SIG-M5 treated with dmso at 0.1 percent for 504 hours (cell line): ENCODE data around the gene CRTC3.
"Not testable (repeated sequence)": the region's sequence is repeated elsewhere in the genome, so short reads cannot be mapped to it uniquely, and the experiment has no call there.

ENCODE experiments used
- DNase-seq: peaks from one replicate; lab custom pipeline; 2025; ENCODE audit not compliant: unreplicated experiment; lab: John Stamatoyannopoulos, UW

CRTC3 gene

DNA sequence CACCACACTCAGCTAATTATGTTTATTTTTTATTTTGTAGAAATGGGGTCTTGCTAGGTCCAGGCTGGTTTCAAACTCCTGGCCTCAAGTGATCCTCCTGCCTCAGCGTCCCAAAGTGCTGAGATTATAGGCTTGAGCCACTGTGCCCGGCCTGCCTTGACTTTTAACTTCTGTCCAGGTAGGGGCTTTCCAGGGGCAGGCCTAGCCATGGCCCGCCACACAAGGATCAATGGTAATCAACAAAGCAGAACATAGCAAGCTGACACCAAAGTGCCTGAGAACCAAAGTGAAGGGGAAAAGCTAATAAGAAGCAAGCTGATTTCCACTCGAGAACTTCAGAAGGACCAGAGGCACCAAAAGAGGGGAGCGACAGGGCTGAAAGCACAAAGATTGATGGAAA is 9.4 kb upstream of the CRTC3 start:
- no peak for DNase-seq

DNA sequence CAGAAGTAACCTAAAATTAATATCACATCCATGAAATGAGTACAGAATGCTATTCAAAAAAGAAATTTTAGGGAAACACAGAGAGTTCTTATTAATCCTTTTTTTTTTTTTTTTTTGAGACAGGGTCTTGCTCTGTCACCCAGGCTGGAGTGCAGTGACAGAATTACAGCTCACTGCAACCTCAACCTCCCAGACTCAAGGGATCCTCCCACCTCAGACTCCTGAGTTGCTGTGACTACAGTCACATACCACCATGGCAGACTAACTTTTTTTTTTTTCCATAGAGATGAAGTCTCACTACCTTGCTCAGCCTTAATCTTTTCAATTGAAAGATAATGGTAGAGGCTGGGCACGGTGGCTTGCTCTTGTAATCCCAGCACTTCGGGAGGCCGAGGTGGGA is 6.3 kb upstream of the CRTC3 start:
- DNase-seq: no peak

DNA sequence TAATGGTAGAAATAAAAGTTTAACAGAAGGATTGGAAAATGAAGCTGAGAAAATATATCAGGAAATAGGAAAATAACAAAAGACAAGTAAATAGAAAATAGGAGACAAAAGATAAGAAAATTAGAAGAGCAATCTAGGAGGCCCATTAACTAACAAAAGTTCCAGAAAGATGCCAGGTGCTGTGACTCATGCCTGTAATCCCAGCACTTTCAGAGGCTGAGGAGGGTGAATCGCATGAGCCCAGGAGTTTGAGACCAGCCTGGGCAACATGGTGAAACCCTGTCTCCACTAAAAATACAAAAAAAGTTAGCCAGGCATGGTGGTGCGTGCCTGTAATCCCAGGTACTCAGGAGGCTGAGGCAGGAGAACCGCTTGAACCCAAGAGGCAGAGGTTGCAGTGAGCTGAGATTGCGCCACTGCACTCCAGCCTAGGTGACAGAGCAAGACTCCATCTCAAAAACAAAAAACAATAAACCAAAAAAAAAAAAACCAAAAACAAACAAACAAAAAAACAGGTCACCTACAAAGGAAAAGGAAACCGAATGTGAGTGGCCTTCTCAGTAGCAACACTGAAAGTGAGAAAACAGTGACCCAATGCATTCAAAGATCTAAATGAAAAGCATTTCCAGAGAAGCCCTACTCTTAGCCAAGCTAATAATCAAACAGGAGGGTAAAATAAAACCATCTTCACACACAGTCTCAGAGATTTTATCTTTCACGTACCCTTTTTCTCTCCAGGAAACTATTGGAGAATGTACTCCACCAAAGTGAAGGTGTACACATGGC is 5.5 kb upstream of the CRTC3 start:
- not testable (repeated sequence) for DNase-seq

DNA sequence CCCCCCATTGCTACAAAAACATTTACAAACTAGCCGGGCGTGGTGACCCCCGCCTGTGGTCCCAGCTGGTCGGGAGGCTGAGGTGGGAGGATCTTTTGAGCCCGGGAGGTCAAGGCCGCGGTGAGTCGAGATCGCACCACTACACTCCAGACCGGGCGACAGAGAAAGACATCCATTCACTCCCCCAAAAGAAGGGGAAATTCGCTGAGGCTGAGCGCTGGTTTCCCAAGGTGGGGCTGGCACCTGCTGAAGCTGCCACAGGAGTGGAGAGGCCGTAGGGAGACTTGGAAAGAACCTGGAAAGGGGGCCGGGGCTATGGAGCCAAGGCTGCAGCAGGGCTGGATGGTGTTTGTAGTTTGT is 732 bp upstream of the CRTC3 start:
- DNase-seq: no peak

DNA sequence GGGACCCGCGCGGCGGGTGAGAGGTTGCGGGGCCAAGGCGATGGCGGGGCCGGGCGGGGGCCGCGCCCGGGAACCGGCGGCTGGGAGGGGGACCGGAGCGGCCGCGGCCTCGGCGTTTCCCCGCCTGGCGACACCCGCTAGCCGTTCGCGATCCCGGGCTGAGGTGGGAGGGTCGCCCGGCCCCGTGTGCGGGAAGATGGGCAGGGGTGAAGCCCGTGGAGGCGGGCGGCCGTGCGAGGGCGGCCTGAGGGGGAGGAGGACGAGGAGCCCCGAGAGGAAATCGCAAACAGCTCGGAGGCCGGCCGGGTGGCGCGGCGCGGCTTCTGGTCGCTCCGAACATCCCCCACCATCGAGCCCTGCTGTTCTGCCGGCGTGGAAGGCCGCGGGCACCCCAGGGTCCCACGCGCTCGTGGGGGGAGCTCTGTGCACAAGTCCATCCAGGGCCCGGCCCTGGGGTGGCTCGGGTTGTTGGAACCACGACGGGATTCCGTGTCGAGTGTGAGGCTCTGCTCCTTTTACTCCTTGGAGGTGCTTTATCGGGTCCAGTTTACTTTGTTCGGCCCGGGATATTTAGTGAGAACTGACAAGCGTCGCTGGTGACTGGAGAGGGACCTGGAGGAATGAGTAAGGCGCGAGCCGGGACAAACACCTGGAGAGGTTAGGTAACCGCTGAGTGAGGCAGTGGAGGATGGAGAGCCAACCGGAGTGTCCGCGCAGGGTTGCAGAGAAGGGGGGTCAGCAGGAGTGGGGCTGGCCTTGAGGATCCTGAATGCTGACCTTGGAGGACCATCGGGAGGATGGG is 728 bp downstream of the CRTC3 start:
- no peak for DNase-seq

DNA sequence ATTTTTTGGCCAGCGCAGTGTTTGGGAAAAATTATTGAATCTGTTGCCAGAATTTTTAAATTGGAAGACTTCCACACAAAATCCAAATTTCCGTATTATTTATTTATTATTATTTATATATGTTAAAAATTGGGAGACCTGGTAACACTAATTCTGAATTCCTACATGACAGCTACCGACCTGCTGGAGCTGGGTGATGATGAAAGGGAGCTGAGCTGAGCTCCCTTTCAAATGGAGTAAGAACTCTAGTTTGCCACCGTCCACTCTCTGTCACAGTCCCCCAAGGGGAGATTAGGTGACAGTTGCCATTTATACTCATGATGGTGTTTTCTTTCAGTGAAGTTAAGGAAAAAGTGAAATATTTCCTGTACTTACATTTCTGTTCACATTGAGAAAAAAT is 1.4 kb downstream of the CRTC3 start:
- DNase-seq: no peak

DNA sequence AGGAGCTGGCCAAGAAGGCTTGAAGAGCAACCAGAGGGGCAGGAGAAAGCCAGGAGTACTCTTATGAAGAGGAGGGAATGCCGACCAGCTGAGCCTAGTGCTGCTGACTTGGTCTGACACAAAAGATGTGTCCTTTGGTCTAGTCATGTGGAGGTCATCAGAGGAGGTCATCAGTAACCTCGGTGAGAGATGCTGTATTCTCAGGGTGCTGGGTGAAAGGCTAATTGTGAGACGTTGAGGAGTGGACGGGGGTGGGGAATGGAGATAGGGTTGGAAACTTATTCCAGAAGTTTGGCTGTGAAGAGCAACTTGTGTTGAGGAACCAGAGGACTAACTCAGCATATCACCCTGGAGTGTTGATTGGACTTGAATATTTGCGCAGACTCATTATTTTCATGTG is 5.5 kb downstream of the CRTC3 start:
- DNase-seq: no peak

DNA sequence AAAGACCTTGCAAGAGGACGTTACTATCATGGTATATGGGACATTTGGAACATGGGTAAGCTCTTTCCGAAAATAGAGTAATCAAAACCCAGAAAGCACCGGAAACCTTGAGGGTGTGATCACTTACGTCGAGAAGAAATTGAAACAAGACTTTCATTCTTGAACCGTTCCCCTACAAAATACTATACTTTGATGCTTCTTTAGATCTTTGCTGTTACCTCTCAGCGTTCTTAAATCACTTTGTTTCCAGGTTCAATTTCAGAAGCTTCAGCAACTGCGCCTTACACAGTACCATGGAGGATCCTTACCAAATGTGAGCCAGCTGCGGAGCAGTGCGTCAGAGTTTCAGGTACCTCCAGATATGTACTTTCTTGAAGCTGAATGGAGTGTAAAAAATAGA is 10.1 kb downstream of the CRTC3 start:
- DNase-seq: no peak

DNA sequence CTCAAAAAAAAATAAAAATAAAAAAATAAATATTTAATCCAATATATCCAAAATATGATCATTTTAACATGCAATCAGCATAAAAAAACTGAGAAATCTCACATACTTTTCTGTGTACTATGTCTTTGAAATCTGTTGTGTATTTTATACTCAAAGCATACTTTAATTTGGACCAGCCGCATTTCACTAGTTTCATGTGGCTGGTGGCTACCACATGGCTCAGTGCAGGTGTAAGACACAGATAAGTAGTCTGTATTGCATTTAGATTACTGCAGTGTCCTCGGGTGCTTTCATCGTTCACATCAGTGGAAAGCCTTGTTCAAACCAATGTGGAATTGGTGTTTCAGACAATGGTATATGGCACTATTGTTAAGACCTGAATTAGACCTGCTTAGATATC is 11.0 kb downstream of the CRTC3 start:
- DNase-seq: no peak

DNA sequence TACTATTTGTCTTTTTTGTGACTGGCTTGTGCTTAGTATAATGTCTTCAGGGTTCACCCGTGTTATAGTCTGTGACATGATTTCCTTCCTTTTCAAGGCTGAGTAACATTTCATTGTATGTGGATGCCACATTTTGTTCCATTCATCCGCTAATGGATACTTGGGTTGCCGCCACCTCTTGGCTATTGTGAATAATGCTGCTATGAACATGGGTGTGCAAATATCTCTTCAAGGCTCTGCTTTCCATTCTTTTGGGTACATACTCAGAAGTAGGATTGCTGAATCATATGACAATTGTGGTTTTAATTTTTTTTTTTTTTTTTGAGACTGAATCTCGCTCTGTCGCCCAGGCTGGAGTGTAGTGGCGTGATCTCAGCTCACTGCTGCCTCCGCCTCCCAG is 15.4 kb downstream of the CRTC3 start:
- no peak for DNase-seq

DNA sequence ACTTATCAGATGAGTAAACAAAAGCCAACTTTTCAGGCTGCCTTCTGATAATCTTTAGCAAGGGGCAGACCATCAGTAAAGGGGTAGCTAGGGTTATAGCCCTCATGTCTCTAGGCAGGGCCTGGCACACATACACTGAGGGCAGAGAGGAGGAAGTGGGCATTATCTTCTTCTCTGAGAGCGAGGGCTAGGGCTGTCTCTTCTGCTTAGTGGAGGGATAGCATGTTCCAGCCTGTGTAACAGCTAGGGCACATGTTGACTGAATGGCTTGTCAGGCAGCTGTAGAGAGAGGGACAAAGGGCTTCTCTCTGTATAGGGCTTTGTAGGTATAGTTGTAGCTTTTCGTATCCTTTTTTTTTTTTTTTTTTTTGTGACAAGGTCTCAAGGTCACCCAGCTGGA is 17.8 kb downstream of the CRTC3 start:
- no peak for DNase-seq

DNA sequence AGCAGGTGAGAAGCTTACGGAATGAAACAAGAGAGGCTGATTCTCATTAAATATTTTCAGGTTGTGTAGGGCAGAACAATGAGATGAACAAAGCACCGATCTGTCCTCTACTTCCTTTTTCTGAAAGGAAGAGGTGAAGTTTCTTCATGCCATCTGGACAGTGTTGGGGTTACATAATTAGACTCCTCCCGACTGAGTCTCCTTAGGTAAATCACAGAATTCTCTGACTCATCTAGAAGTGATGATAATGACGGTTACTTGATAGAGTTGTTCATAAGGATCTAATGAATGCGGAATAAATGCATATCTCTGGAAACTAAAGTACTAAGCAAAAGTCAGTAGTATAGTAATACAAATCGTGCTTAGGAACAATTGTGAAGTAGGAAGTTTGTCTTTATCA is 21.2 kb downstream of the CRTC3 start:
- peak; percentile 75 for DNase-seq

DNA sequence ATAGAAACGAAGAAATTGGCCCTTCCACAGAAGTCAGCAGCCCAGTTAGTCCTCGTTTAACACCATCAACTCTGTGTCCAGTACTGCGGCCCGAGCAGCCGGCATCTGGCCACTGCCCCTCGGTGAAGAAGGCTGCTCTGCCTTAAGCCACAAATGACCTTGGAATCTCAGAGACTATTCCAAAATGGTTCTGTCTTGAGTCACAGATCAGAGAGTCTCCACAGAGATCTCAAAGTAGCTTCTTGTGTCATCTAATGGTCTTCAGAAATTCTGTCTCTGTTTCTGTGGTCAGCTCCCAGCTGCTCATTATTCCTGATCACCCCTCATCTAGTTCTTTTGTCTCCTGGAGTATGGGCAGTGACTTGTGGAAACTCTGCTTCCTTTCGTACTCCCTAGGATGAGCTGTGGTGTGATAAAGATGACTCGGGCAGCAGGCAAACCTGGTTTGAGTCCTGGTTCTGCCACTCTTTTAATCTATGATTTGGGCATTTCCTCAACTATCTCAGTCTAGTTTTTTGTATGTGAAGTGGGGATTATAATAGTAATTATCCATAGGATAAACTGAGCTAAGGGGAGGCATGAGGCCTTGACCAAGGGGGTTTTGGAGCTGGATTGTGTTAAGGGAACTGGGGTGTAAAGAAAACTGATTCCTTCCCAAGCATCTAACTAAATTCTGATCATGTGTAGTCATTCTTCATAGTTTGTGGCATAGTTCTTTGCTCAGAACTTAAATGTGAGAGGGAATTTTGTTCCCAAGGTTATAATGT is 22.6 kb downstream of the CRTC3 start:
- DNase-seq: no peak

DNA sequence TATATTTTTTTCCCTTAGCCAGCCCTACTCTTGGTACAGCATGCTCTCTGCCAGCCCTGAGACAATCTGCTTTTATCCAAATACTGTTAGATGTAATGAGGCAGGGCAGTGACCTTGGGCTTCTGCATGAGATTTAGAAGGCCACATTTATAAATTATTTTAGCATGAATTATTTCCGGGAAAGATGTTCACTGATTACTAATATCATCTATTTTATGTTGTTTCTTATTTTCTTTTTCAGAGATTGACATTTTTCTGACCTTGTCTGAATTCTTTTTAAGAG is 23.1 kb downstream of the CRTC3 start:
- DNase-seq: no peak

DNA sequence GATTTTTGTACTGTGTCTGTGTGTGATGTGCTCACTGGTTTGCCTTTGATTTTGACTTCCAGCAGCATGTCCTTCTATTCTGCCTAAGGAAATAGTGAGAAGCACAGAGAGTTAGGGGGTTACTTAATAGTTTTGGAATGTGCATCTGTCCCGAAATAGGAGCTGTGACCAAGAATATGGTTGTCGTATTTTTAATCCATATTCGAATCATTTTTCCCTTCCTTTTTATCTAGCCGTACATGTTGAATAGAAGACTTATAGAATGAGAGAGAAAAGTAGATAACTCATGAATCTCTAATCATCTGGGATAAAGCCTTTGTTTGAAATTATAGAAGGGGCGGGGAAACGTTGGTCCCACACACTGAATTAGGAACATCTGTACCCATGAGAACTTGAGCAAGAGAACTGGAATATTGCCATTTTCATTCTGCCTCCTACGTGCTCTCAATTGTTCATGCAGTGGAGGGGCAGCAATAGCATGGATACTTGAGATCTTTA is 23.6 kb downstream of the CRTC3 start:
- DNase-seq: no peak

DNA sequence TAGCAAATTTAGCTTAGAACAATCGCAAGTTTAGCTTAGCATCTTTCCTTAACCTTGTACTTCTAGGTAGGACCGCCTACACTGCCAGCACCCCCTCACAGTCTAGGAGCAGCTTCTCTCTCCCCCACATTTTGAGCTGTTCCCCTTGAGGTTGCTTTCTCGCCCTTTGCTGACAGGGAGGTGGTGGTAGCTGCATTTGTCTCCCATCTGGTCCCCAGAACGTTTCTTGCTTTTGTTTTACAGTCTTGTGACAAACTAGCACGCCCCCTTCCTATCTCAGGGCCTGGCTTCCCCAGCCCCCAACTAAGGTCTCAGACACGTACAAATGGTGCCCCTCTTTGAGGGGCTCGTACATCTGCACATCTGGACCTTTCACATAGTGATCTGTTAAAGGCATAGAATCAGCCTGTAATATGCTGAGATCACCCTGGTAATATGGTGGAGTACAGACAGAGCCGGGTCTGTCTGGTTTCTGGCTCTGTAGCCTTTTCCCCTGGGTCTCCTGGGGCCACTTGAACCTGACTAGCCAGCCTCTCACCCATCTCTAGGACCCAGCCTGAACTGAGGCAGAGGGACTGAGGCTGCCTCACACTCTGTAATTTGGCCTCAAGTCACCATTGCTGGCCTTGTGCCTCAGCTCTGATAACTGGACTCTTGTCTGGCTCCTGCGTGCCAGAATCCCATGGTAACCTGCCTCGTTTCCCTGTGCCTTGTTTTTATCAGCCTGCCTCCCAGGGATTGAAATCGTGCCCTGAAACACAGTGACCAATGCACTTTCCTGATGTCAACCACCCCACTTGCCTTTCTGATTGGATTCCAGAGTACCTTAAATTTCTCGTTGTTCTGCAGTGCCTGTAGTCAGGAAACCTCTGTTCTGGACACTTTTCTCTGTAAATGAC is 27.7 kb downstream of the CRTC3 start:
- no peak for DNase-seq

DNA sequence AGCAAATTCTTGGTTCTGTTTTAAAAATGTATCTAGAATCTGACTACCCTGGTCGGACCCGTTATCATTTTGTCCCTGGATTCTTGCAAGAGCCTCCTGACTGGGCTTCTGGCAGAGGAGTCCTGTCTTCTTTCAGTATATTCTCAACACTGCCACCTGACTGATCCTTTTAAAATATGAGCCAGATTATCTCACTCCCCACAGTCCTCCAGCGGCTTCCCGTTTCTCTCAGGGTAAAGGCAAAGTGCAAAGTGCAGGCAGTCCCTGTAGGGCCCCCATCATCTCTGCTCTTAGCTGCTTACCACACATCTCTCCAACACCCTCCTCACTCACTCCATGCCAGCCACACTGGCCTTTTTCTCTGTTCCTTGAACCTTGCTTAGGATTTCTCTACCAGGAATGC is 28.4 kb downstream of the CRTC3 start:
- DNase-seq: peak; percentile 41

DNA sequence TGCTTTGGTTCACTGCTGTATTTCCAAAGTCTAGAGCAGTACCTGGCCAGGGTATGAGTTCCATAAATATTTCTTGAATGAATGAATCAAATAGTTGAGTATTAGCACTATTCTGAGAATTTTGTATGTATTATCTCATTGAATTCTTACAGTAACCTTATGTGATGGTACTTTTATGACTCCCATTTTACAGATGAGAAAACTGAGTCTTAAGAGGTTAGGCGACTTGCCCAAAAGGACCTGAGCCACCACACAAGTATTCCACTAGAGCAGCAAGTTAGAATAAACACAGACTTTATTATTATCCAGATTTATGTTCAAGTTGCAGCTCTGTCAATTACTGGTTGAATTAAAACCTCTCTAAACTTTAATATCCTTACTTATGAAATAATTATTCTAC is 29.4 kb downstream of the CRTC3 start:
- no peak for DNase-seq

DNA sequence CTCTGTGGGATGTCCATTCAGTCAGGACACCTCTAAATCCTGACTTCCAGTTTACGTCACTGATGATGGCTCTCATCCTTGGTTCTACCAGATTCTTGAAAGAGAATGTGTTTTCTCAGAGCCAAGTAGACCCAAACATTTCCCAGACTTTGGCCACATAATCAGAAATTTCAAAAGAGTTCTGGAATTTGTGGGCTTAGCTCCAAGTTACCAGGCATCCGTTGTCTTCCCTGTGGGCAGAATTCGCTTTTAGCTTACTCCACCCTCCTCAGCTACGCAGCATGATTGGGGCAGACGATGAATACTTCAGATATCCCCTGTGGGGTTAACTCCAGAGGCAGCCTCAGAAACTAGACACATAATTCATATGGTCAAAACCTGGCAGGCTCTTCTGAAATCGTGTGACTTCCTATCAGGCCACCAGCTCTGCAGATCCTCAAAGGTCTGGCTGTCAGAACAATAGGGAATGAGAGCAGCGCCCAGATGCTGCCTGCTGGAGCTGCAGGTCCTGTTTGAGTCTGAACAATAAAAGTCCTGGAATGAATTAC is 30.6 kb downstream of the CRTC3 start:
- DNase-seq: no peak

DNA sequence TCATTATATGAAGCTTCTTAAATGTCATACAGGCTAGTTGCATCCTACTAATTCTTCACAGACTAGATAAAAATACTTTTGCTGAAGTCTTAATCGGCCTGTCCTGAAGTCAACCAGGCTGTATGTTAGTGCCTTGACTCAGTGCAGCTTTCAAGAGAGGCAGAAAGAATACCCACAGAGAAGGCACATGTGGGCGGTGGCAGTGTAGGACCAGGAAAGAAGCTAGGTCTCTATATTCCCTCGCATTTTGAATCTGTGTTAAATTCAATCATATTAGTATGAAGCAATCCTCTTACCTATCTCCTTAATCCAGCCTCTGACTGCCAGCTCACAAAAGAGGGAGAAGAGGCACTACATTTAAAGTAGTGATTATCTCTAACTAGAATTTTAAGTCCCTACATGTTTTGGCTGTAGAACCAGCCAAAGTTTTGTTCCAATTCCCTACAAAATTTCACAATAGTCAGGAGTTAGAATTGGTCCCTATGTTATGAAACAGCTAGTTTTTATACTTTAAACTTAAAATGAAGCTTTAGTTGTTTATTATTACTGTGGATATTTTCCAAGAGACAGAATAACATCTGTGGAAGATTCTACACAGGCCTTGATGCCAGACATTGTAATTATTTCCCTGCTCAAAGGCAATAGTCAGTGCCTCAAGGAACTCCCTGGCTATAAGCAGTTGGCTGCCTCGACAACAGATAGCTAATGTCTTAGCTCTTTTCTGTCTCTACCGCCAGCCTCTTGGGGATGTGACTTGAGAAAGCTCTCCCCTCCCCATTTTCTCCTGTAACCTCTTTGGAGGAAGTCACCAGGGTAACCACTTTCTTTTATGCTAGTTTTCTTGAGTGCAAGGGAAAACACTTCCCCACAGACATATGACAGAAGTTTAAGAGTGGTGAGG is 31.9 kb downstream of the CRTC3 start:
- DNase-seq: peak; percentile 60
